Measurements from ENCODE around the gene OR2W1.

DNA sequence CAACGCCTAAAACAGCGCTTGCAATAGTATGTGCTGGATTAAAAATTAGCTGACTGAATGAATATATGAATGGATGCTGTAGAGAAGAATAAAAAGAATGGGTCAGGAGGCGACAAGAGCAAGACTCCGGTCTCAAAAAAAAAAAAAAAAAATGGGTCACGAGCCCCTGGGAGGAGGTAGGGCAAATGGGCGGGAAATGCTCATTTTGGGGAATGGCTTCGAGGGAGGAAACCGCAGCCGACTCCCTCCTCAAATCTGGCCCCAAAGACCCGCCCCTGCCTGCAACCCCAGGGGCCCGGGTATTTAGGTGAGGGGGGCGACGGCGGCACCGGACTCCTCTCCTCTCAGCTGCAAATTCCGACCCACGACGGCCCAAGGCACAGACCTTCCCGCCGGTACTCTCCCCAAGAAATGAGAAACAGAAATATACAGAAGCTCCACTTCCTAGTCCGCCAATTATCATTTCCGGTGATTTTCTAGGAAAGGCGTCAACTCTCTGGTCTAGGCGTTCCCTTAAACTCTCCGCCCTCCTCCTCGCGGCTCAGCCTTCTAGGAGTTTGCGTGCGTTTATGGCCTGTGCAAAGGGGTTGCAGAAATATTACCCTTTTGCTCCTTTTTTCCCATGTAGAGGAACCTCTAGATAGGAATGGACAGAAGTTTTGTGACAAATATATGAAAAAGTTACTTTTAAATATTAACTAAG is 39.6 kb downstream of the OR2W1 start, which contains the start of gene ZNF311:
- TF ChIP-seq CTCF (IDR thresholded peaks at IDR 0.05) (no peak), POLR2A (IDR thresholded peaks at IDR 0.05) (peak in 1 of 2 donors; percentile 54)
